GM12872 (cell line): ENCODE results near the gene JOSD1.

Experiments
- CTCF ChIP-seq: IDR thresholded peaks from 3 replicates; pipeline ENCODE4 v1.5.1; 2011; ENCODE audit warnings: low read depth, mild to moderate bottlenecking, low read length, moderate library complexity; ENCODE audit not compliant: insufficient read depth

Gene JOSD1

GRCh38 chr22:38697425-38698089 lies 3.2 kb downstream of the JOSD1 start:
- no peak for TF ChIP-seq CTCF

- no peak for TF ChIP-seq CTCF
These were observed 3.9 kb downstream of the JOSD1 start for GRCh38 chr22:38696606-38697424.

DNA sequence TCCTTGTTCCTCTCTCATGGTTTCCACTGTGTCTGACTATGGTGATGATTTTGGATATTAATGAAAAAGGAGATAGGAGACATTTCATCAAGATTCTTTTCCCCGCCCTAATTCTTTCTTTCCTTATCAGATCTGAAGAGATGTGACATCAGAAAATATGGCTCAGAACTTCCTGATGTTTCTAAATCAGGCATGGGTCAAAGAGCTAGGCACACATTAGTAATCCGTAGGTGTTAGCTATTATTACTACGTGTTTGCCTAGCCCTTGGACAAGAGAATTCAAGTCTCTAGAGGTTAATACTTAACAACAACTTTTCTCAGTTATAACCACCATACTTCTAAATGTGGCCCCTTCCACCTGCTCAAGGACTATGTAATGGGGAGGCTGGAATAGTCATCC lies 5.8 kb downstream of the JOSD1 start:
- TF ChIP-seq CTCF, result no peak

DNA sequence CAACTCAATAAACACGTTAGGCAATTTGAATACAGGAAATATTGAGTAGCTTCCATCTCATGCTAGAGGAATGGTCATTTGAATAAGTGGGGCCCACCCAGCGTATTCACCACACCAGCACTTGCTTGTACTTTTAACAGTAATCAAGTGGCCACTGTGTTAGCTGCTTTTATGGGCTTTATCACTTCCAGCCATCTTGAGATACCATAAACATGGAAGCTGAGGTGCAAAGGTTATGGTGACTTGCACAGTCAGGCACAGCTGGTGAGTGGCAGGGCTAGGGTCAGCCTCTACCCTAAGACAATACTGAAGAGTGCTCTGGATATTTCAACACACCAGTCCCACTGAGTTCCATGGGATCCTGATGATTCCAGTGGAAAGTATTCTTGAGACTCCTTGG lies 6.7 kb downstream of the JOSD1 start:
- no peak for TF ChIP-seq CTCF

GRCh38 chr22:38689651-38690050 lies 11.1 kb downstream of the JOSD1 start:
- TF ChIP-seq CTCF, result no peak

DNA sequence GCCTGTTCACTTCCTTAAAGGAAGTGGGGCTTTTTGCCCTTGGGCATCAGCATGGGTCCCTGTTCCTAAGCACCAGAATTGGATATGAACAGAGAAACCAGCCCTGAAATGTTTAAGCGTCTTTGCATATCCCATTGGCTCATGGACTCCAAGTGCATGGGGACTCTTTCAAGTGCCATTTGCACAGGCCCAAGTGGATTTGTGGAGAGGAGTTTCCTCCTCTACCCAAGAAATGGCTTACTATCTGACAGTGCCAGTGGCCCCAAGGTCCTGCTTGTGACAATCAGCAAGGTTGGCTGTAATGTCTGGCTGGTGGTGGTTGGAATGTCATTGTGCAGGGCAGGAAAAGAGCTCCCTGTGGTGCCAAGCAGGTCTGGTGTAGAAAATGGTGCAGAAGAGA lies 15.0 kb downstream of the JOSD1 start:
- no peak for TF ChIP-seq CTCF

DNA sequence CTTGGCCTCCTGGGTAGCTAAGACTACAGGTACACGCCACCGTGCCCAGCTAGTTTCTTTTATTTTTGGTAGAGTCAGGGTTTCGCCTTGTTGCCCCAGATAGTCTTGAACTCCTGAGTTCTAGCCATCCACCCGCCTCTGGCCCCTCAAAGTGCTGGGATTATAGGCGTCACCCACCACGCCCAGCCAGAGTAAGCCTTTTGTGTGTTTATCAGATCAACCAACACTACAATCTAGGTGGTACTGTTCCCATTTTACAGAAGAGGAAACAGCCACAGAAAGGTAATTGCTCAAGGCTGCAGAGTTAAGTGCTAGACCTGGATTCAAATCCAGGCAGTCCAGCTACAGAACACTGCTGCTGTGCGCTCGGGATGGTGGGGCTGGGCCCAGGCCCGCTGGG lies 15.8 kb downstream of the JOSD1 start:
- no peak for TF ChIP-seq CTCF
